ENCODE measurements around the gene KCMF1. TPM values are rescaled to one million over a fixed set of nuclear protein-coding genes. Genes with fewer than 3 reads are reported as not detected.
A peak's percentile ranks its signal among the peaks of the same experiment; 100 is the strongest.

KCMF1 gene
- total and polyA plus RNA-seq, 10 of the 15 experiments (the other 5 are each of a cell fraction or from before 2014, with no cell fraction given), result 8.4 to 124 (median 43.0) TPM

- TF ChIP-seq EED (IDR thresholded peaks at IDR 0.05; ENCODE audit: low read depth), result 0 out of 2 replicates have a peak, but pooled peaks have one; percentile 9
- peak in 1 of 2 experiments; percentile 2; a peak in 1 of 4 replicates for TF ChIP-seq IKZF2 (IDR thresholded peaks at IDR 0.05)
- TF ChIP-seq ZNF217 (IDR thresholded peaks at IDR 0.05), result peak; percentile 54; the same call in 1 of the 2 replicates
- TF ChIP-seq TCF7 (IDR thresholded peaks at IDR 0.05; ENCODE audit: borderline replicate concordance), result no peak
- no peak for TF ChIP-seq ZNF622 (IDR thresholded peaks at IDR 0.05)
- no peak for TF ChIP-seq FOS (IDR thresholded peaks at IDR 0.05; ENCODE audit: borderline replicate concordance, extremely low read depth, insufficient read length)
- 0 out of 4 replicates have a peak, but pooled peaks of 1 of the 2 experiments have one; percentile 25 for TF ChIP-seq SRF (IDR thresholded peaks at IDR 0.05; ENCODE audit: low read depth in 2 of 2, low read length in 2 of 2)
- TF ChIP-seq, protein P1, sequence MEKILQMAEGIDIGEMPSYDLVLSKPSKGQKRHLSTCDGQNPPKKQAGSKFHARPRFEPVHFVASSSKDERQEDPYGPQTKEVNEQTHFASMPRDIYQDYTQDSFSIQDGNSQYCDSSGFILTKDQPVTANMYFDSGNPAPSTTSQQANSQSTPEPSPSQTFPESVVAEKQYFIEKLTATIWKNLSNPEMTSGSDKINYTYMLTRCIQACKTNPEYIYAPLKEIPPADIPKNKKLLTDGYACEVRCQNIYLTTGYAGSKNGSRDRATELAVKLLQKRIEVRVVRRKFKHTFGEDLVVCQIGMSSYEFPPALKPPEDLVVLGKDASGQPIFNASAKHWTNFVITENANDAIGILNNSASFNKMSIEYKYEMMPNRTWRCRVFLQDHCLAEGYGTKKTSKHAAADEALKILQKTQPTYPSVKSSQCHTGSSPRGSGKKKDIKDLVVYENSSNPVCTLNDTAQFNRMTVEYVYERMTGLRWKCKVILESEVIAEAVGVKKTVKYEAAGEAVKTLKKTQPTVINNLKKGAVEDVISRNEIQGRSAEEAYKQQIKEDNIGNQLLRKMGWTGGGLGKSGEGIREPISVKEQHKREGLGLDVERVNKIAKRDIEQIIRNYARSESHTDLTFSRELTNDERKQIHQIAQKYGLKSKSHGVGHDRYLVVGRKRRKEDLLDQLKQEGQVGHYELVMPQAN (conservative IDR thresholded peaks at IDR 0.05), result 0 out of 2 replicates have a peak, but pooled peaks have one; percentile 26
- TF ChIP-seq, protein P2, sequence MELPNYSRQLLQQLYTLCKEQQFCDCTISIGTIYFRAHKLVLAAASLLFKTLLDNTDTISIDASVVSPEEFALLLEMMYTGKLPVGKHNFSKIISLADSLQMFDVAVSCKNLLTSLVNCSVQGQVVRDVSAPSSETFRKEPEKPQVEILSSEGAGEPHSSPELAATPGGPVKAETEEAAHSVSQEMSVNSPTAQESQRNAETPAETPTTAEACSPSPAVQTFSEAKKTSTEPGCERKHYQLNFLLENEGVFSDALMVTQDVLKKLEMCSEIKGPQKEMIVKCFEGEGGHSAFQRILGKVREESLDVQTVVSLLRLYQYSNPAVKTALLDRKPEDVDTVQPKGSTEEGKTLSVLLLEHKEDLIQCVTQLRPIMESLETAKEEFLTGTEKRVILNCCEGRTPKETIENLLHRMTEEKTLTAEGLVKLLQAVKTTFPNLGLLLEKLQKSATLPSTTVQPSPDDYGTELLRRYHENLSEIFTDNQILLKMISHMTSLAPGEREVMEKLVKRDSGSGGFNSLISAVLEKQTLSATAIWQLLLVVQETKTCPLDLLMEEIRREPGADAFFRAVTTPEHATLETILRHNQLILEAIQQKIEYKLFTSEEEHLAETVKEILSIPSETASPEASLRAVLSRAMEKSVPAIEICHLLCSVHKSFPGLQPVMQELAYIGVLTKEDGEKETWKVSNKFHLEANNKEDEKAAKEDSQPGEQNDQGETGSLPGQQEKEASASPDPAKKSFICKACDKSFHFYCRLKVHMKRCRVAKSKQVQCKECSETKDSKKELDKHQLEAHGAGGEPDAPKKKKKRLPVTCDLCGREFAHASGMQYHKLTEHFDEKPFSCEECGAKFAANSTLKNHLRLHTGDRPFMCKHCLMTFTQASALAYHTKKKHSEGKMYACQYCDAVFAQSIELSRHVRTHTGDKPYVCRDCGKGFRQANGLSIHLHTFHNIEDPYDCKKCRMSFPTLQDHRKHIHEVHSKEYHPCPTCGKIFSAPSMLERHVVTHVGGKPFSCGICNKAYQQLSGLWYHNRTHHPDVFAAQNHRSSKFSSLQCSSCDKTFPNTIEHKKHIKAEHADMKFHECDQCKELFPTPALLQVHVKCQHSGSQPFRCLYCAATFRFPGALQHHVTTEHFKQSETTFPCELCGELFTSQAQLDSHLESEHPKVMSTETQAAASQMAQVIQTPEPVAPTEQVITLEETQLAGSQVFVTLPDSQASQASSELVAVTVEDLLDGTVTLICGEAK (IDR thresholded peaks at IDR 0.05; ENCODE audit: borderline replicate concordance), result peak; percentile 35; the same call in 1 of the 2 replicates
- TF ChIP-seq POU2F2 (IDR thresholded peaks at IDR 0.05; ENCODE audit: borderline replicate concordance, low read depth, low read length), result 0 out of 3 replicates have a peak, but pooled peaks have one; percentile 11
- 0 out of 2 replicates have a peak, but pooled peaks have one; percentile 2 for TF ChIP-seq TARDBP (IDR thresholded peaks at IDR 0.05; ENCODE audit: borderline replicate concordance)
- no peak for TF ChIP-seq SIX5 (IDR thresholded peaks at IDR 0.05; ENCODE audit: low read depth, low read length, severe bottlenecking)
- H3K9me3 ChIP-seq (replicated peaks; ENCODE audit: control insufficient read depth, insufficient read depth, low read length), result no peaks in the 10 kb centered on the region; the same call in 2 of the 3 replicates
- peaks cover 39% of the 10 kb centered on the region for H3K79me2 ChIP-seq (ENCODE audit: control insufficient read depth, insufficient read depth, low read length)
- H3K4me1 ChIP-seq (ENCODE audit: control insufficient read depth, insufficient read depth, low read length), result peaks cover 52% of the 10 kb centered on the region
- H3K9ac ChIP-seq (ENCODE audit: control insufficient read depth, insufficient read depth, low read length), result peak overlapping the region; percentile 97
- FAIRE-seq, result no peak
- ChIA-PET SMC1A (ENCODE audit: uncharacterized antibody, unreplicated experiment) (interaction anchor here (0.9 to 22.1 kb wide), 13 partner anchors 9 to 78 kb away, joined by 3 to 378 read pairs (median 7); partner anchors contain the start of gene KCMF1), POLR2A (interaction anchor here (1.5 to 14.1 kb wide), 8 partner anchors 9 to 51 kb away, joined by 5 to 265 read pairs (median 22); partner anchors contain the start of genes KCMF1 and TMSB10), RAD21 (ENCODE audit: unreplicated experiment) (interaction anchor here (0.5 to 10.8 kb wide), 21 partner anchors 9 to 599 kb away, joined by 3 to 300 read pairs (median 5); partner anchors contain the start of genes ELMOD3, KCMF1, MAT2A and RETSAT), CTCF (interaction anchor here (0.6 to 11.7 kb wide), 15 partner anchors 9 to 359 kb away, joined by 3 to 275 read pairs (median 5); partner anchors contain the start of gene TRABD2A)
- BruUV-seq (replicated peaks), result TSS peak; percentile 42
- in situ Hi-C loops (cut with MboI), result loop anchor here (25.0 kb wide), 1 partner anchor 1497 kb away; the partner anchor contains the start of gene KDM3A
- DNase-seq (ENCODE audit: low read depth, low spot score), result no peak
- no peak overlapping the region for H2AFZ ChIP-seq (ENCODE audit: control insufficient read depth, low read depth, low read length)
- H3K36me3 ChIP-seq (ENCODE audit: control insufficient read depth in 2 of 2, insufficient read depth in 2 of 2, low read length in 1 of 2), result no peaks in the 10 kb centered on the region
- ATAC-seq, result peak; percentile 3; the same call in 2 of the 3 replicates
- intact Hi-C loops (cut with micrococcal nuclease; ENCODE audit: unreplicated experiment), result loop anchor here (5.0 kb wide), 1 partner anchor 72 kb away; no protein-coding TSS in a partner anchor
- H4K20me1 ChIP-seq (ENCODE audit: control insufficient read depth, insufficient read depth), result no peaks in the 10 kb centered on the region
- peak overlapping the region; percentile 100 for H3K4me2 ChIP-seq (ENCODE audit: control insufficient read depth, insufficient read depth)
- H3K27me3 ChIP-seq (replicated peaks in 1 of 2; ENCODE audit: control insufficient read depth in 2 of 2, insufficient read depth in 2 of 2, low read length in 1 of 2), result no peaks in the 10 kb centered on the region
- peak overlapping the region; percentile 41 for H3K4me3 ChIP-seq
- peak overlapping the region; percentile 100 for H3K27ac ChIP-seq (ENCODE audit: control insufficient read depth, insufficient read depth)
- 0% methylated on average over 3 of the region's 3 CpGs for WGBS (ENCODE audit: insufficient coverage, insufficient replicate concordance, low lambda C conversion rate, missing lambda C conversion rate)
Observed at GRCh38 chr2:84940088-84940470, 30.9 kb upstream of the KCMF1 start.
